Smooth muscle cell of the pulmonary artery (primary cell): ENCODE data around the gene TRIM66. TPM values are rescaled to one million over a fixed set of nuclear protein-coding genes. Genes with fewer than 3 reads are reported as not detected.

ENCODE experiments used
- total RNA-seq: library from RNA; depleted of rRNA; stranded (reverse); fragments of >200 nt; gene quantifications from 2 replicates; pipeline ENCODE4 v1.2.3, GENCODE V29; 2014

TRIM66 gene, protein sequence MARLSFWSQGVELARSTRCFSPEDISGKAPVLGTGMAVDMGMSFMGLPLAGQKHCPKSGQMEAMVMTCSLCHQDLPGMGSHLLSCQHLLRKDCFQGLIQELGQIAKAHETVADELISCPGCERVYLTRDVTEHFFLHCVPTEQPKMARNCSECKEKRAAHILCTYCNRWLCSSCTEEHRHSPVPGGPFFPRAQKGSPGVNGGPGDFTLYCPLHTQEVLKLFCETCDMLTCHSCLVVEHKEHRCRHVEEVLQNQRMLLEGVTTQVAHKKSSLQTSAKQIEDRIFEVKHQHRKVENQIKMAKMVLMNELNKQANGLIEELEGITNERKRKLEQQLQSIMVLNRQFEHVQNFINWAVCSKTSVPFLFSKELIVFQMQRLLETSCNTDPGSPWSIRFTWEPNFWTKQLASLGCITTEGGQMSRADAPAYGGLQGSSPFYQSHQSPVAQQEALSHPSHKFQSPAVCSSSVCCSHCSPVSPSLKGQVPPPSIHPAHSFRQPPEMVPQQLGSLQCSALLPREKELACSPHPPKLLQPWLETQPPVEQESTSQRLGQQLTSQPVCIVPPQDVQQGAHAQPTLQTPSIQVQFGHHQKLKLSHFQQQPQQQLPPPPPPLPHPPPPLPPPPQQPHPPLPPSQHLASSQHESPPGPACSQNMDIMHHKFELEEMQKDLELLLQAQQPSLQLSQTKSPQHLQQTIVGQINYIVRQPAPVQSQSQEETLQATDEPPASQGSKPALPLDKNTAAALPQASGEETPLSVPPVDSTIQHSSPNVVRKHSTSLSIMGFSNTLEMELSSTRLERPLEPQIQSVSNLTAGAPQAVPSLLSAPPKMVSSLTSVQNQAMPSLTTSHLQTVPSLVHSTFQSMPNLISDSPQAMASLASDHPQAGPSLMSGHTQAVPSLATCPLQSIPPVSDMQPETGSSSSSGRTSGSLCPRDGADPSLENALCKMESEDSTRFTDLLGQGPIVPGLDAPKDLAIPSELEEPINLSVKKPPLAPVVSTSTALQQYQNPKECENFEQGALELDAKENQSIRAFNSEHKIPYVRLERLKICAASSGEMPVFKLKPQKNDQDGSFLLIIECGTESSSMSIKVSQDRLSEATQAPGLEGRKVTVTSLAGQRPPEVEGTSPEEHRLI (N-terminal part only)
- 6.4 and 13.2 TPM in 2 replicates for total RNA-seq

DNA sequence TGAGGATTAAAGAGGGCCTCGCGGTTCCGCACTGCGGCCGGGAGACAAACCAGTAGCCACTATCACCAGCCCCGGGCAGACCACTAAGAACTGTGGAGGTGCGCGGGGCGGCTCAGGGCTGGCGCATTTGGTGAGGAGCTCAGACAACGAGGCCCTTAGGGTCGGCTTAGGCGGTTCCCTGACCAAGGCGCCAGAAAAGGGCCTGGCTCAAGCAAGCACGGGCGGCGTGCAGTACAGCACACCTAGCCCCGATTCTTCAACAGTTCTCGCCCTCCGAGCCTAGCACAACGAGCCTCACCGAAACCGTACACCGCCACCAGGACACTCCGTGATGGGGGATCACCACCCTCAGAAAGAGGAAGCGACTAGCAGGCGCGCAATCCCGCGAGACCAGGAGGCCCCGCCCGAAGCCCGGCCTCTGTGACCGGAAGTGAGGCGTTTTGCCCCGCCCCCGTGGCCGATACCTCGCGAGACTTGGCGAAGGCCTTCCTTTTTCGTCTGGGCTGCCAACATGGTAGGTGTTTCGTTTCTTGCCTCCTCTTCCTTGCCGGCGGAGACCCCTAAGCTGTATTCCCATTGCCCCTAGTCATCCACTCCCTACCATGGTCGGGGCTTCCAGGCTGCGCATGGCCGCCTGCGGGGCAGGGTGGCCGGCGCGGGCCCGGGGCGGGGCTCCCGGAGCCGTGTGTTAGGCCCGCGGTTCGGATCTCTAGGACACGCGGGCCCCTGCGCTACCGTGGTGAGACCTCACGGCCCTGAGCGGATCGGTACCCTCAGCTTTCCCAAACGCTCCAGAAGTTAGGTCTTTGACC is at the start of gene TRIM66, which contains the start of gene RPL27A:
TRIM66 (minus strand) TSS at position 363 of the 812 bp plus-strand sequence. CDS start 10,391 bp downstream, outside the sequence.
RPL27A (plus strand) TSS at position 490 of the 812 bp plus-strand sequence; CDS start at position 512, 22 bp downstream.

DNA sequence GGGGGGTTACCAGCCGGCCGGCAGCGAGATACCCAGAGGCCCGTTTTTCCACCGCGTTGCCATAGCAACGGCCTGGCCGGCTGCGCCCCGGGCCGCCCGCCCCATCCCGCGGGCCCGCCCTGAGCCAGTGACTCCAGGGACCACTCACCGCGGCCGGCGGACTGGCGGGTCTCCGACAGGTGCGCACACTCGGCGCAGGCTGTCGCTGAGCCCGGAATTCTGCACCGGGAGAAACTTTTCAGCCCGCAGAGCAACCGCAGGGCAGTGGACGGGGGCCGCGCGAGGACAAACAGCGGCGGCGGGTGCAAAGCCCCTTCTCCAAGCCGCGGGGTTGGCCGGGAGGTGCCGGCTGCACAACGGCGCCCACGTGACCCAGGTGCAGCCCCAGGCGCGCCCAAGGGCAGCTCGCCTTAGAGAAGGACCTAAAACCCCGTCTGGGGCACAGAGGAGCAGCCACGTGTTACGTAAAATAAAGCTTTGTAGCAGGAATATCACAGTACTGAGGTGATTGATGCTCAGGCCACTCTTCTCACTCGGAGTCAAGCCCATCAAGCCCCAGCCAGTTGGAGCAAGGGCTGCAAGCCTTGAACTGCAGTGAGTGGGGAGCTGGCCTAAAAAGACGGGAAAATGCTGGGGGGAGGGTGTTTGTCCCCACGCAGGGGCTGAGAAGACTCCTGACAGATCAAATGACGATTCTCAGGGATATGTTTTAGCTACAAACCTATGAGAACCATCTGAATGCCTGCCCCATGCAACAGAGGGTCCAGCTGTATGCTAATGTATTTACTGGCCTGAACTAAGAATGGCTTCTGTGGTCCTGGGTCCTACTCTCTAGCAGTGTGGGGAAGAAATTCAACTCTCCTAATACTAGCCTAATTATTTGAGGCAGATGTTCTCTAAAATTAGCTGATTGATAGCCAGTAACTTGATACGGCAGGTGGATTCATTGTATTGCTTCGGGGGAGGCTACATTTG is 88.2 kb downstream of the TRIM66 start, which contains the start of gene STK33:
STK33 (minus strand) TSS at position 294 of the 975 bp plus-strand sequence. CDS start 119,323 bp downstream, outside the sequence.

Other genes with a start within 250 kb of the TRIM66 start
- 0.65 and 2.4 TPM in 2 replicates for gene STK33, start 88.4 kb downstream of the TRIM66 start, total RNA-seq
- 563 and 676 TPM in 2 replicates for gene RPL27A, start 127 bp upstream of the TRIM66 start, total RNA-seq
- 26.9 and 27.7 TPM in 2 replicates for gene AKIP1, start 228.5 kb upstream of the TRIM66 start, total RNA-seq